Neural progenitor cell (in vitro differentiated cells): ENCODE measurements around the gene PRSS36.

Experiments
- CTCF ChIP-seq: fragments of 200-600 bp; sonication (generic); IDR thresholded peaks from 2 replicates; pipeline ENCODE4 v1.5.1; 2017; ENCODE audit warnings: antibody characterized with exemption, mild to moderate bottlenecking
- EZH2 ChIP-seq: fragments of 200-600 bp; sonication (generic); IDR thresholded peaks from 2 replicates; pipeline ENCODE4 v1.6.1; 2017; ENCODE audit warnings: antibody characterized with exemption, mild to moderate bottlenecking, moderate library complexity
- EZH2phosphoT487 ChIP-seq: fragments of 200-600 bp; sonication (generic); IDR thresholded peaks from 2 replicates; pipeline ENCODE4 v1.6.1; 2017; ENCODE audit warnings: antibody characterized with exemption

DNA sequence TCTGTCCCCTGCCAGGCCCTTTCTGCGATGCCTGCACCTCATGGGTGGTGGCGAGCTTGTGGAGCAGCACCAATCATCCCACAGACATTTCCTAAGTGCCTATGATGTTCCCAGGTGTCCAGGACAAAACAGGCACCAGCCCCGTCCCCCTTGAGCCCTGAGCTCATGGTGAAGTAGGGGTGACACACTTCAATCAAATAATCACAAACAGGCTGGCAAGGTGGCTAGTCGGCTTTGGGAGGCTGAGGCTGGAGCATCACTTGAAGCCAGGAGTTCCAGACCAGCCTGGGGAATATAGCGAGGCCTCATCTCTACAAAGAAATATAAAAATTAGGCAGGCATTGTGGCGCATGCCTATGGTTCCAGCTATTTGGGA is 13.6 kb downstream of the PRSS36 start:
- TF ChIP-seq CTCF (no peak), EZH2 (no peak), EZH2phosphoT487 (no peak)
